D721Med (cell line): ENCODE results near the gene CA12.
A peak's percentile ranks its signal among the peaks of the same experiment; 100 is the strongest.

Experiments used
- DNase-seq: peaks from one replicate; pipeline ENCODE4 v3.0.0; 2011; ENCODE audit warnings: low spot score; ENCODE audit not compliant: insufficient read length
- FAIRE-seq: peaks from 2 replicates; lab custom pipeline; 2011; peaks lifted over from hg19 to GRCh38; lab: Jason Lieb, UNC
- TF ChIP-seq, protein P1 (sequence below): IDR thresholded peaks from 2 replicates; pipeline ENCODE4 v1.5.1; 2012; ENCODE audit warnings: mild to moderate bottlenecking, control low read depth; ENCODE audit not compliant: insufficient read depth; ENCODE audit errors: missing control alignments

The CA12 gene

DNA sequence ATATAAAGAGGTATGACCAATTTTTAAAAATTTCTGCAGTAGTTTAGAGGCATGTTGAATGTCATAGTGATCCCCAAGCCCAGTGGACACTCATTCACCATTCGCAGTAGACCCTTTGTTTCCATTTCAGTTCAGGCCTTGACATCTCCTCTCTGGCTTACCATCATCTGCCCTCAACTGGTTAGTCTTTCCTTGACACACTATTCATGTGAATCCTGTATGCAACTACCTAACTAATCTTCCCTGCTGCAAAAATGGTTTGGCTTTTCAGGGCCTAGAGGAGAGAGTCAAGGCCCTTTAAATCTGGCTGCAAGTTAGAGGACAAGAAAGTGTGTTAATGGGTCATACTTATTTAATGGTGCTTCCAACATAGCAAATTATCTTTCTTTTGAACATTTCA is 93.3 kb downstream of the CA12 start:
- no peak for DNase-seq
- TF ChIP-seq, protein P1, sequence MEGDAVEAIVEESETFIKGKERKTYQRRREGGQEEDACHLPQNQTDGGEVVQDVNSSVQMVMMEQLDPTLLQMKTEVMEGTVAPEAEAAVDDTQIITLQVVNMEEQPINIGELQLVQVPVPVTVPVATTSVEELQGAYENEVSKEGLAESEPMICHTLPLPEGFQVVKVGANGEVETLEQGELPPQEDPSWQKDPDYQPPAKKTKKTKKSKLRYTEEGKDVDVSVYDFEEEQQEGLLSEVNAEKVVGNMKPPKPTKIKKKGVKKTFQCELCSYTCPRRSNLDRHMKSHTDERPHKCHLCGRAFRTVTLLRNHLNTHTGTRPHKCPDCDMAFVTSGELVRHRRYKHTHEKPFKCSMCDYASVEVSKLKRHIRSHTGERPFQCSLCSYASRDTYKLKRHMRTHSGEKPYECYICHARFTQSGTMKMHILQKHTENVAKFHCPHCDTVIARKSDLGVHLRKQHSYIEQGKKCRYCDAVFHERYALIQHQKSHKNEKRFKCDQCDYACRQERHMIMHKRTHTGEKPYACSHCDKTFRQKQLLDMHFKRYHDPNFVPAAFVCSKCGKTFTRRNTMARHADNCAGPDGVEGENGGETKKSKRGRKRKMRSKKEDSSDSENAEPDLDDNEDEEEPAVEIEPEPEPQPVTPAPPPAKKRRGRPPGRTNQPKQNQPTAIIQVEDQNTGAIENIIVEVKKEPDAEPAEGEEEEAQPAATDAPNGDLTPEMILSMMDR: no peak
- FAIRE-seq: no peak

DNA sequence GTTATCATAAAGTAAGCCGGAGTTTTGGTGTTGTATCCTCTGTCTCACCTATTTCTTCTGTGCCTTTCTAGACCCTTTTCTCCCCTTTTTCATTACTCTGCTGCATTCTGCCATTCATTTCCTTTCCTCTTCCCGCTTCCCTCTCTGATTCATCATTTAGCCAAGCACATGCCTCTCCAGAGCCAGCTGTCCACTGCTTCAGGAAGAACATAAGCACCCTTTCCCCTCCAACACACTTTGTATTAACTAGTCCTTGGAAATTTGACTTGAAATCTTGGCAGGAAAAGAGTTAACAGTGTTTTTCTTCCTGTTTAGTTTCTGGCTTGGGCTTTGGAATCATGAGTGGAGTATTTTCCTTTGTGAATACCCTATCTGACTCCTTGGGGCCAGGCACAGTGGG is 94.5 kb downstream of the CA12 start:
- TF ChIP-seq, protein P1: no peak
- no peak for FAIRE-seq
- DNase-seq: no peak

DNA sequence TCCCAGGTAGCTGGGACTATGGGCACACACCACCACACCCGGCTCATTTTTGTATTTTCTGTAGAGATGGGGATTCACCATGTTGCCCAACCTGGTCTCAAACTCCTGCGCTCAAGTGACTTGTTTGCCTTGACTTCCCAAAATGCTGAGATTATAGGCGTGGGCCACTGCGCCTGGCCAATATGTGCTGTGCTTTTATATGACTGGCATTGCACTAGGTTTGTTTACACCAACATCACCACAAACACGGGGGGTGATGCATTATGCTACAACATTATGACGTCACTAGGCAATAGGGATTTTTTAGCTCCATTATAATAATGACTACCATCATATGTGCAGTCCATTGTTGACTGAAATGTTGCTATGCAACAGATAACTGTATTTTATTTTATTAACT is 97.3 kb downstream of the CA12 start:
- no peak for DNase-seq
- no peak for FAIRE-seq
- TF ChIP-seq, protein P1: no peak

DNA sequence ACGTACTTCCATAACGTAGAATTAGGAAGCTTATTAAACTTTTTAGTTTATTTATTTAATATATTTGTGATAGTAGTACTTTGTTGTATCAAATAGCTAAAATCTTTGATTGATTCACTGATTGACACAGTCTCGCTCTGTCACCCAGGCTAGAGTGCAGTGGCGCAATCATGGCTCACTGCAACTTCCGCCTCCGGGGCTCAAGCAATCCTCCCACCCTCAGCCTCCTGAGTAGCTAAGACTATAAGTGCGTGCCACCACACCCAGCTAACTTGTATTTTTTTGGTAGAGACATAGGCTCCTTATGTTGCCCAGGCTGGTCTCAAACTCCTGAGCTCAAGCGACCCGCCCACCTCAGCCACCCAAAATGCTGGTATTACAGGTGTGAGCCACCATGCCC is 98.5 kb downstream of the CA12 start:
- FAIRE-seq: no peak
- TF ChIP-seq, protein P1: no peak
- DNase-seq: no peak

DNA sequence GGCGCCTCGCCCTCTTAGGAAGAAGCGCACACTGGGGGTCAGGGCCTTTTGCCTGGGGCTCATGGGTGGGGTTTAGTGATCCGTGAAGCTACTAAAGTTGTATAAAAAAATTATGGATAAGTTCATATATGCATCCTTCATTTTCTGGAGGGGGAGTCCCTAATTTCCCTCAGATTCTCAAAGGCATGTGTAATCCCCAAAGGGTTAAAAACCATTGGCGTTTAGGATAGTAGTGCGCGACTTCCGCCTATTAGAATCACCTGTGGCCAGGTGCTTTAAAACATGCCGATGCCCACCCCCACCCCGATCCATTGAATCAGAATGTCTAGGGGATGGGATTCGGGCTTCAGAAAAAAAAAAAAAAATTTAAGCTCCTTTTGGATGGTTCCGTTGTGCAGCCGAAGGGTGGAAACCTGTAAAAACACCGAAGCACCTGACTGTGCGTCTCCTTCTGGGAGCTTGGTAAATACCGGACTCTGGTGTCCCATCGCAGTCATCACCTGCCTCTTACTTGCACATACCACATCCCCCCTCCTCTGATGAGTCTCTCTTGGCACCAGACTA is 103.7 kb downstream of the CA12 start:
- DNase-seq (no peak), FAIRE-seq (no peak)
- TF ChIP-seq, protein P1: no peak

DNA sequence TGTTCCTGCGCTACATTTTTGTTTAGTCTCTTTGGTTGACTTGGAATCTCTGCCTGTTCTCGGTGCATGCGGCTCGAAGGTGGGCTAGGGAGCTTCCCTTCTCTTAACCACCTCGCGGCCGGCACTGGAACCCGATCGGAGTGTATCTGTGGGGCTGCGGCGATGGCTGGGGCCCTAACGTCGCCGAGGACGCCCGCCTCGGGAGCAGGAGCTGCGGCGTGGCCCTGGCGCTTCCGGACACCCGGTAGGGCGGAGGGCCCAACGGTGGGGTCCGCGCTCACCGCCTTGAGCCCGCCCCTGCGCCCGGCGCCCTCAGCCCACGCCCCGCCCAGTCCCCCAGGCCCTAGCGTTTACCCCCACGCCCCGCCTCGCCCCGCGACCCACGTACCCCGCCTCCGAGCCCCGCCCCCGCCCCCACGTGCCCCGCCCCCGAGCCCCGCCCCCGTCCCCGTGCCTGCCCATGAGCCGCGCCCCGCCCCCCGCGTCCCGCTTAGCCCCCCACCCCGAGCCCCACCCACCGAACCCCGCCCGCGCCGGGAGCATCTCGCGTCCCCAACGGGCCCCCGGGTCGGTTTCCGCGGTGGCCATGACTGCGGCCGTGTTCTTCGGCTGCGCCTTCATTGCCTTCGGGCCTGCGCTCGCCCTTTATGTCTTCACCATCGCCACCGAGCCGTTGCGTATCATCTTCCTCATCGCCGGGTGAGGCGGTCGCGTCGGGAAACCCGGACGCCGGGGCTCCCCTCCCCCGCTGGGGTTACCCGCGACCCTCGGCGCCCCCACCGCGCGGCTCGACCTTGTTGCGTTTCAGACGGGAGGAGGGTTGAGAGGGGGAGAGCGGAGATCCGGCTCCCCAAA is 104.4 kb downstream of the CA12 start, which contains the start of gene APH1B:
APH1B (plus strand) TSS at position 568 of the 855 bp plus-strand sequence; CDS start at position 587, 19 bp downstream.
- peak; percentile 55 for DNase-seq
- FAIRE-seq: no peak
- TF ChIP-seq, protein P1: no peak

DNA sequence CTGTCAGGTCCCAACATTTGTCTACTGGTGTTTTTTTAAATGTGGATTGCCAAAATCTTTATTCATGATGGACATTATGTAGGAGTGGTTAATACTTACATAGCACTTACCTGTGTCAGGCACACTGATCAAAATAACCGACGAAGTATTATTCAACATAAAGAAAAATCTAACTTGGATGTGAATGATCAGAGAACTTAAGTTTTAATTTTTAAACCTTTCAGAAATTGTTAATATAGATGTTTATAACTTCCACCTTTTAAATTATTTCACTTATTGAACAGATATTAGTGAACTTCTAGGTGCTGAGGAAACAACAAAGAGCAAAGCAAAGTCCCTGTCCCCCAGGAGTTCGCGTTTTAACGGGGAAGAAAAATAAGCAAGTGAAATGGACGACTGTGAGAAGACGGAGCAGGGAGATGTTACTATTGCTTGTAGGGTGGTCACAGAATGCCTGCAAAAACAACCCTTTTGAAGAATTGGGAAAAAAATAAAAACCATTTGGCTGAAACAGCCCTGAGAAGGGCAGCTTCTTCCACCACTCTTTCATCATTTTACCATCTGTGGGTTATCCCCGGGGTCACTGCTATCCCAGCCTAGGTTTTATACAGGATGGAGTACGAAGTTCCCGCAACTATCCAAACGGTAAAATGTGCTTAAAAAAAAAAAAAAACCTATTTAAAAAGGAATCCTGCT is 105.2 kb downstream of the CA12 start:
- FAIRE-seq: no peak
- DNase-seq: no peak
- TF ChIP-seq, protein P1: no peak
